WI38 (cell line): ENCODE data around the gene BUB1.
"Not testable (repeated sequence)": the region's sequence is repeated elsewhere in the genome, so short reads cannot be mapped to it uniquely, and the experiment has no call there.

ENCODE experiments used
- H3K4me3 ChIP-seq: 2 replicates; pipeline ENCODE4 v1.5.1; 2011; ENCODE audit warnings: low read depth, mild to moderate bottlenecking, control low read depth, low read length
- CTCF ChIP-seq: IDR thresholded peaks from 2 replicates; pipeline ENCODE4 v1.5.1; 2012; ENCODE audit warnings: low read depth, mild to moderate bottlenecking, control low read depth, low read length

BUB1 gene

DNA sequence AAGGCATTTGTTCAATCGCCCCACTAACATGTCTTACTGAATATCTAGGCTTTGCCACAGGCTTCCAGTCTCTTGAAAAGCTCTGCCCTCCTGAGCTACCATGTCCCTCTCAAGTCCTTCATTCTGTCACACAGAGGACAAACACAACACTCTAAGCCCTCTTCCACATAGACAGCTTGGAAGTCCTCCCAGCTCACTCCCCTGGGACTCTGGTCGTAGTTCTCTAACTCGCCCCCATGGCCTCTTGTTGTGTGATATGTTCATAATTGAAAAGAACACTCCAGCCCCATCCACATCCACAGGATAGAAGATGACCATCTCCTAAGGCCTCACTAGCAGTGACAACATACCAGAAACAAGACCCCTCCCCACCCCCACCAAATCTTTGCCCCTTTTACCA lies 37.9 kb downstream of the BUB1 start:
- no peak overlapping the region for H3K4me3 ChIP-seq
- TF ChIP-seq CTCF = no peak

GRCh38 chr2:110638952-110639695 lies 38.7 kb downstream of the BUB1 start:
- H3K4me3 ChIP-seq = no peak overlapping the region
- no peak for TF ChIP-seq CTCF

DNA sequence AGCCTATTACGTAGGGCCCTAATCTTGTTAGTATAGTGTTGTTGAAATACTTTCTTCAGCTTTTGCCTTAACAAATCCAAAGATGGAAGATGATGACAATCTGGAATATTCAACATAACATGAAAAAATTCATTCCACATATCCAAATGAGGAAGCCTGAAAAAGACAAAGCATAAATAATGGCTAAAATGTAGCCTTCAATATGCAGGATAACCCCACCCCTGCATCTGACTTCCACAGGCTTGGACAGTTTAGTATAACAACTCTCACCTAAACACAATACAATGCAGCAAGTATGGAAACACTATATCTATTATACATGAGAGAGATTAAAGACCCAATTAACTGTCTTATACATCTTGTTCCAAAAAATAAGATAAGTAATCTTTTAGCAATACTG lies 39.9 kb downstream of the BUB1 start:
- TF ChIP-seq CTCF = no peak
- no peak overlapping the region for H3K4me3 ChIP-seq

DNA sequence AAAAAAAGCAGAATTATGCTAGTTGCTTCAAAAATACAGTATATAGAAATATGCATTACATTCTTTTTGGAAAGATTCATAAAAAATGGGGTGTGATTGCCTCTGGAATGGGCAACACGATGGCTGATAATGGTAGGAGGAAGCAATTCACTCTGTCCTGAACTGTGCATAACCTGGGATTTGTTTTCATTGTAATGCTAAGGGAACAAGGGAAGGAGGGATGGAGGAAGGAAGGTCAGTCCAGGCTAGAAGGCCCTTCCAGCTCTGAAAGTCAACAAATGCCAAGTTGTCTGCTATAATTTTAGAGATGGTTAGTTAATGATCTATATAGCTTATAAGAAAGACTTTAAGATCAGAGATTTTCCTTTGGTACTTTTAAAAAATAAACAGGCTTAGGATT lies 40.8 kb downstream of the BUB1 start:
- no peak for TF ChIP-seq CTCF
- H3K4me3 ChIP-seq = no peak overlapping the region

DNA sequence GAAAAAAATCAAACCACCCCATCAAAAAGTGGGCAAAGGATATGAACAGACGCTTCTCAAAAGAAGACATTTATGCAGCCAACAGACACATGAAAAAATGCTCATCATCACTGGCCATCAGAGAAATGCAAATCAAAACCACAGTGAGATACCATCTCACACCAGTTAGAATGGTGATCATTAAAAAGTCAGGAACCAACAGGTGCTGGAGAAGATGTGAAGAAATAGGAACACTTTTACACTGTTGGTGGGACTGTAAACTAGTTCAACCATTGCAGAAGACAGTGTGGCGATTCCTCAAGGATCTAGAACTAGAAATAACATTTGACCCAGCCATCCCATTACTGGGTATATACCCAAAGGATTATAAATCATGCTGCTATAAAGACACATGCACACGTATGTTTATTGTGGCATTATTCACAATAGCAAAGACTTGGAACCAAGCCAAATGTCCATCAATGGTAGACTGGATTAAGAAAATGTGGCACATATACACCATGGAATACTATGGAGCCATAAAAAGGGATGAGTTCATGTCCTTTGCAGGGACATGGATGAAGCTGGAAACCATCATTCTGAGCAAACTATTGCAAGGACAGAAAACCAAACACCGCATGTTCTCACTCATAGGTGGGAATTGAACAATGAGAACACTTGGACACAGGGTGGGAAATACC lies 41.8 kb downstream of the BUB1 start:
- H3K4me3 ChIP-seq = not testable (repeated sequence)

GRCh38 chr2:110627348-110627747 lies 50.5 kb downstream of the BUB1 start:
- H3K4me3 ChIP-seq = not testable (repeated sequence)

GRCh38 chr2:110619326-110619939 lies 58.4 kb downstream of the BUB1 start:
- not testable (repeated sequence) for H3K4me3 ChIP-seq

GRCh38 chr2:110613927-110614326 lies 63.9 kb downstream of the BUB1 start:
- H3K4me3 ChIP-seq = not testable (repeated sequence)

GRCh38 chr2:110610613-110611250 lies 67.1 kb downstream of the BUB1 start:
- H3K4me3 ChIP-seq = not testable (repeated sequence)

- not testable (repeated sequence) for H3K4me3 ChIP-seq
These were observed 67.8 kb downstream of the BUB1 start for GRCh38 chr2:110609843-110610612.

DNA sequence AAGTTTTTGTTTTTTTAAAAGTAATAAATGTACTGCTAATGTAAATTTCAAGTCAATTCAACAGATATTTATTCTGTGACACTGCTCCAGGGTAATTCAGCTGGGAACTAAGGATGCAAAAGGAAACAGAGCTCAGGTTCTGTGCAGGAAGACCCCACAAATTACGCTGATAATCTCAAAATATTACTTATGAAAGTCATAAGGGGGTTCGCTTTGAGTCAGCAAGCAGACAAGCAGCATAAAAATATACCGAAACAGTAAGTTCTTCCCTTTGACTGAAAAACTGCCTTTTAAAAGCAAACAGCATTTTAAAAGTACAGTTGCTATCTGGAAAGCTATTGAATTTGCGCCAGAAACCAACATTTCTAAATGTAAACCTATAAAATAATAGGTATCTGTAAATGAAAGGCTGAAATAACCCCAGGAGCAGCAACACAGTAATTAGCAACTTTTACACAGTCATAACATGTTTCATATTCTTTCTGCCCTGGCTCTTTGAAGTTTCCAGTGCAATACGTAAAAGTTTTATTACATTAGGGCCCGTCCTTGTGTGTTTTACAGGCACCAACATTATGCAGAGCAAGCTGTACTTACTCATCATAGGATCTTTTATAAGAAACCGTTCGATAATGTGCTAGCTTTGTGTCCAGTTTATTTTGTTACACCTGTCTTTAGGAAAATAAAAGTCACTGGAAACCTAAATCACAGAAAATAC lies 68.9 kb downstream of the BUB1 start:
- not testable (repeated sequence) for H3K4me3 ChIP-seq

DNA sequence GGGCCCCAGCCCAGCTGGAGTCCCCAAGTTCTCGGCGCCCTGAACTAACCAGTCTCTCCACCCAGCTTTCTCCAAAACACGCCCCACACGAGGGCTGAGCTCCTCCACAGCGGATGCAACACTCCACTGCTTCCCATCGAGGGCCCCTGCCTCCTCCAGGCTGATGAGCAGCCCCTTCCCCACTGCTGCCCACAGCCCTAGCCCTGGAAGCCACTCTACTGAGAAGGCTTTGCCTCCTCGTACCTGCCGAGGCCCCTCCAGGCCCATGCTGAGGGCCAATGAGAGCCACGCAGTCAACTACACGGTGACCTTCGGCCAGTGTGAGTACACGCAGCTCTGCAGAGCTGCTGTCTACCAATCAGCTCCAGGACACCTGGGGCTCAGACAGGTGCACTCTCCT lies 72.8 kb downstream of the BUB1 start:
- not testable (repeated sequence) for H3K4me3 ChIP-seq

GRCh38 chr2:110603917-110604591 lies 73.8 kb downstream of the BUB1 start:
- not testable (repeated sequence) for H3K4me3 ChIP-seq
